Measurements from ENCODE around the gene GPR78. TPM values are rescaled to one million over a fixed set of nuclear protein-coding genes. Genes with fewer than 3 reads are reported as not detected.

GPR78 gene
- under 1 TPM in 4 of 6 experiments, not detected in 2; 0.05 to 0.14 (median 0.09) TPM for total RNA-seq (2021; fragmentation: NEBNext Ultra II Directional; extraction: Animal tissue kit (Norgen Biotek cat#: 25700))
- long read RNA-seq, result 0 reads

- no peaks in the 10 kb centered on the region for H3K36me3 Mint-ChIP-seq (ENCODE audit: low read depth)
- no peak for DNase-seq
- H3K27ac Mint-ChIP-seq, result no peak within 1 kb of the TSS
- TF ChIP-seq CTCF (IDR thresholded peaks at IDR 0.05), result no peak
- H3K4me1 Mint-ChIP-seq (ENCODE audit: low read depth), result no peaks in the 10 kb centered on the region
- no peaks in the 10 kb centered on the region for H3K9me3 Mint-ChIP-seq
- H3K4me3 Mint-ChIP-seq, result no peak within 1 kb of the TSS
- peaks cover 46% of the 10 kb centered on the region for H3K27me3 Mint-ChIP-seq (ENCODE audit: insufficient read depth)
Measured at GRCh38 chr4:8580321-8581093, at the start of gene GPR78. Gene GPR78 (plus strand): TSS chr4:8580392. CDS start chr4:8580983, 591 bp downstream.

GRCh38 chr4:8532245-8532781, 47.9 kb upstream of the GPR78 start:
- no peak overlapping the region for H3K4me3 Mint-ChIP-seq
- TF ChIP-seq CTCF (IDR thresholded peaks at IDR 0.05), result no peak

GRCh38 chr4:8533274-8533865, 46.8 kb upstream of the GPR78 start:
- TF ChIP-seq CTCF (IDR thresholded peaks at IDR 0.05), result no peak
- no peak overlapping the region for H3K4me3 Mint-ChIP-seq
- peaks cover 9% of the 10 kb centered on the region for H3K9me3 Mint-ChIP-seq
- H3K4me1 Mint-ChIP-seq (ENCODE audit: low read depth), result peaks cover 19% of the 10 kb centered on the region
- DNase-seq, result no peak
- peaks cover 31% of the 10 kb centered on the region for H3K27me3 Mint-ChIP-seq (ENCODE audit: insufficient read depth)
- H3K36me3 Mint-ChIP-seq (ENCODE audit: low read depth), result 0 out of 2 replicates have a peak, but pooled peaks cover 4% of the 10 kb centered on the region
- H3K27ac Mint-ChIP-seq, result no peak overlapping the region

More at GRCh38 chr4:8532245-8532781, 47.9 kb upstream of the GPR78 start:
- peaks cover 9% of the 10 kb centered on the region for H3K9me3 Mint-ChIP-seq
- no peak for DNase-seq
- H3K36me3 Mint-ChIP-seq (ENCODE audit: low read depth), result 0 out of 2 replicates have a peak, but pooled peaks cover 4% of the 10 kb centered on the region
- H3K4me1 Mint-ChIP-seq (ENCODE audit: low read depth), result peaks cover 12% of the 10 kb centered on the region
- H3K27me3 Mint-ChIP-seq (ENCODE audit: insufficient read depth), result peaks cover 36% of the 10 kb centered on the region
- H3K27ac Mint-ChIP-seq, result no peak overlapping the region

- TF ChIP-seq CTCF (IDR thresholded peaks at IDR 0.05), result no peak
- Mint-ChIP-seq H3K4me3 (peak overlapping the region; percentile 38; the same call in 1 of the 2 replicates), H3K27me3 (ENCODE audit: insufficient read depth) (peaks cover 26% of the 10 kb centered on the region), H3K36me3 (ENCODE audit: low read depth) (0 out of 2 replicates have a peak, but pooled peaks cover 4% of the 10 kb centered on the region), H3K9me3 (peaks cover 9% of the 10 kb centered on the region), H3K27ac (no peak overlapping the region), H3K4me1 (ENCODE audit: low read depth) (peaks cover 22% of the 10 kb centered on the region)
- DNase-seq, result no peak
Measured at GRCh38 chr4:8534129-8534528, 46.1 kb upstream of the GPR78 start.

- no peak for DNase-seq
- no peak overlapping the region for H3K27ac Mint-ChIP-seq
- peaks cover 9% of the 10 kb centered on the region for H3K9me3 Mint-ChIP-seq
- H3K27me3 Mint-ChIP-seq (ENCODE audit: insufficient read depth), result peaks cover 24% of the 10 kb centered on the region
- 0 out of 2 replicates have a peak, but pooled peaks cover 4% of the 10 kb centered on the region for H3K36me3 Mint-ChIP-seq (ENCODE audit: low read depth)
- TF ChIP-seq CTCF (IDR thresholded peaks at IDR 0.05), result no peak
- H3K4me3 Mint-ChIP-seq, result no peak overlapping the region
- peaks cover 22% of the 10 kb centered on the region for H3K4me1 Mint-ChIP-seq (ENCODE audit: low read depth)
Measured at GRCh38 chr4:8534611-8535010, 45.6 kb upstream of the GPR78 start.
